Caco-2 (cell line): ENCODE results near the gene BLOC1S2. TPM values are rescaled to one million over a fixed set of nuclear protein-coding genes. Genes with fewer than 3 reads are reported as not detected.

Experiments used
- BruUV-seq: library from RNA; stranded (reverse); fragments of 400-500 nt; replicated peaks from 2 replicates; lab custom pipeline; 2021; lab: Mats Ljungman, UMichigan
- CTCF ChIA-PET: fragments of 300-600 bp; sonication (Branson Sonifier 250); formaldehyde crosslinking; loops from one replicate; lab custom pipeline; 2022; ENCODE audit warnings: antibody characterized with exemption; lab: Charles Lee
- POLR2A ChIA-PET: fragments of 300-600 bp; sonication (Branson Sonifier 250); formaldehyde crosslinking; loops from one replicate; lab custom pipeline; 2022; ENCODE audit warnings: antibody characterized with exemption; lab: Charles Lee
- DNase-seq, 2 experiments: peaks; one replicate each; pipeline versions ENCODE4 v3.0.0 to v3.0.0-alpha.2; 2020 to 2022
- H3K27me3 ChIP-seq: replicated peaks from 2 replicates; pipeline ENCODE4 v1.6.0; 2011; ENCODE audit warnings: low read length; ENCODE audit not compliant: control insufficient read depth, insufficient read depth
- H3K36me3 ChIP-seq: 2 replicates; pipeline ENCODE4 v1.5.1; 2011; ENCODE audit warnings: low read length; ENCODE audit not compliant: control insufficient read depth, insufficient read depth
- H3K4me1 ChIP-seq: fragments of 250-450 bp; sonication (Bioruptor Pico); 2 replicates; pipeline ENCODE4 v1.5.1; 2020; ENCODE audit warnings: mild to moderate bottlenecking
- H3K4me3 ChIP-seq: 2 replicates; pipeline ENCODE4 v1.5.1; 2011; ENCODE audit warnings: low read depth, mild to moderate bottlenecking, control low read depth, low read length
- H3K9me3 ChIP-seq: fragments of 250-450 bp; sonication (Bioruptor Pico); 2 replicates; pipeline ENCODE4 v1.5.1; 2020; ENCODE audit warnings: mild to moderate bottlenecking, moderate library complexity
- H3K27ac Mint-ChIP-seq: one replicate; pipeline ENCODE4 v1.8.0; 2022; ENCODE audit warnings: mixed read lengths; ENCODE audit not compliant: unreplicated experiment
- H3K27me3 Mint-ChIP-seq: one replicate; pipeline ENCODE4 v1.8.0; 2022; ENCODE audit warnings: mixed read lengths; ENCODE audit not compliant: insufficient read depth, unreplicated experiment
- H3K36me3 Mint-ChIP-seq: one replicate; pipeline ENCODE4 v1.8.0; 2022; ENCODE audit warnings: mild to moderate bottlenecking, mixed read lengths; ENCODE audit not compliant: insufficient read depth, unreplicated experiment
- H3K4me1 Mint-ChIP-seq: one replicate; pipeline ENCODE4 v1.8.0; 2022; ENCODE audit warnings: low read depth, mixed read lengths; ENCODE audit not compliant: unreplicated experiment
- H3K4me3 Mint-ChIP-seq: one replicate; pipeline ENCODE4 v1.8.0; 2022; ENCODE audit warnings: mild to moderate bottlenecking, moderate library complexity, mixed read lengths; ENCODE audit not compliant: unreplicated experiment
- H3K9me3 Mint-ChIP-seq: one replicate; pipeline ENCODE4 v1.8.0; 2022; ENCODE audit warnings: mixed read lengths; ENCODE audit not compliant: unreplicated experiment
- CTCF ChIP-seq, 2 experiments: fragments of 200-600 bp in 1 of 2; IDR thresholded peaks; 1 replicate in 1 of 2; 2 replicates in 1 of 2; pipeline versions ENCODE4 v1.5.1 to v1.8.0; 2011 to 2022; ENCODE audit warnings: antibody characterized with exemption in 1 of 2, control low read depth in 1 of 2, inconsistent platforms in 1 of 2, low read depth in 1 of 2, low read length in 1 of 2, mild to moderate bottlenecking in 1 of 2, moderate library complexity in 1 of 2; ENCODE audit not compliant: insufficient read depth in 1 of 2, severe bottlenecking in 1 of 2, unreplicated experiment in 1 of 2
- intact Hi-C: fragments of 100-400 bp; cut with micrococcal nuclease; formaldehyde crosslinking; loops from one replicate; pipeline ENCODE4 v1.10.0; 2022; ENCODE audit not compliant: unreplicated experiment
- total RNA-seq: library from RNA; stranded (reverse); gene quantifications from 2 replicates; pipeline ENCODE4 v1.2.3, GENCODE V29; 2022

BLOC1S2 gene
- total RNA-seq, 1 experiment from 2014 or later: 51.9 TPM

GRCh38 chr10:100223879-100224278, 62.6 kb downstream of the BLOC1S2 start:
- Mint-ChIP-seq H3K27me3 (no peaks in the 10 kb centered on the region), H3K9me3 (no peaks in the 10 kb centered on the region), H3K36me3 (peaks cover 38% of the 10 kb centered on the region), H3K4me3 (no peak overlapping the region), H3K4me1 (peaks cover 12% of the 10 kb centered on the region), H3K27ac (no peak overlapping the region)
- TF ChIP-seq CTCF (IDR thresholded peaks at IDR 0.05; ENCODE audit: insufficient read depth in 1 of 2, low read depth in 1 of 2, low read length in 1 of 2, severe bottlenecking in 1 of 2, unreplicated experiment in 1 of 2): no peak
- no peaks in the 10 kb centered on the region for H3K4me1 ChIP-seq
- no peaks in the 10 kb centered on the region for H3K9me3 ChIP-seq
- intact Hi-C loops: no loop called here
- POLR2A ChIA-PET: no interaction called here
- DNase-seq: no peak
- CTCF ChIA-PET: no interaction called here
- no peak overlapping the region for H3K4me3 ChIP-seq
- H3K27me3 ChIP-seq: no peaks in the 10 kb centered on the region
- H3K36me3 ChIP-seq: no peaks in the 10 kb centered on the region
- no TSS peak for BruUV-seq

Other genes with a start within 250 kb of the BLOC1S2 start
- gene CPN1, start 204.8 kb downstream of the BLOC1S2 start, total RNA-seq: 24.3 and 24.9 TPM in 2 replicates
- 54.4 and 59.0 TPM in 2 replicates for gene ERLIN1, start 100.7 kb downstream of the BLOC1S2 start, total RNA-seq
- gene CHUK, start 57.1 kb downstream of the BLOC1S2 start, total RNA-seq: 28.2 and 28.6 TPM in 2 replicates
- gene CWF19L1, start 19.0 kb downstream of the BLOC1S2 start, total RNA-seq: 41.1 and 41.2 TPM in 2 replicates
- gene PKD2L1, start 43.5 kb upstream of the BLOC1S2 start, total RNA-seq: 0.19 TPM in 1 of 2 replicates, not detected in the other
- 449 and 457 TPM in 2 replicates for gene SCD, start 60.6 kb upstream of the BLOC1S2 start, total RNA-seq
- 0.14 TPM in 1 of 2 replicates, not detected in the other for gene WNT8B, start 176.3 kb upstream of the BLOC1S2 start, total RNA-seq
- gene SEC31B, start 233.2 kb upstream of the BLOC1S2 start, total RNA-seq: 5.1 and 7.0 TPM in 2 replicates
- 249 and 255 TPM in 2 replicates for gene NDUFB8, start 243.2 kb upstream of the BLOC1S2 start, total RNA-seq
- gene HIF1AN, start 249.3 kb upstream of the BLOC1S2 start, total RNA-seq: 71.2 and 72.5 TPM in 2 replicates